AG10803 (cell line): ENCODE data around the gene SCN5A.

Experiments used
- DNase-seq: peaks from one replicate; pipeline ENCODE4 v3.0.0; 2010; ENCODE audit warnings: low read depth
- H3K4me3 ChIP-seq: 2 replicates; pipeline ENCODE4 v1.5.1; 2011; ENCODE audit warnings: mild to moderate bottlenecking, low read length, control low read depth
- TF ChIP-seq, protein P1 (sequence below): conservative IDR thresholded peaks from 2 replicates; pipeline ENCODE4 v1.5.1; 2011; ENCODE audit warnings: mild to moderate bottlenecking, low read length, control low read depth, inconsistent platforms

The SCN5A gene

DNA sequence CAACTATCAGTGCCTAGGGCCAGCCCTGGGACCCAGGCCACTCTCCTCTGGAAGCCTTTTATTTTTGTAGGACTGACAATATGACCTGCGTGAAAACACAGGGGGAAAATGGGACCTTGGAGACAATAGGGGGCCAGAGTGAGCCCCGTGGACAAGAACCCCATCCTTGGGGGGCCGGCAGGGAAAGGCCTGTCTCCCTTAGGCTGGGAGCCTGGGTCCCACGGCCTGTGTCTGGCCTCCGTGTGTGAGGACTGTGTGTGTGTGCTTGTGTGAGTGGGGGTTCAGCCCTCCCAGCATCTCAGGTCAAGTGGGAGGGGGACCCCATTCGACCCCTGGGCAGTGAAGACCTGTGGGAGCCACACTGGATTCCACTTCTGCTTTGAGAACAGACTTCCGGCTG lies 100.0 kb downstream of the SCN5A start:
- DNase-seq = no peak
- no peak overlapping the region for H3K4me3 ChIP-seq
- TF ChIP-seq, protein P1, sequence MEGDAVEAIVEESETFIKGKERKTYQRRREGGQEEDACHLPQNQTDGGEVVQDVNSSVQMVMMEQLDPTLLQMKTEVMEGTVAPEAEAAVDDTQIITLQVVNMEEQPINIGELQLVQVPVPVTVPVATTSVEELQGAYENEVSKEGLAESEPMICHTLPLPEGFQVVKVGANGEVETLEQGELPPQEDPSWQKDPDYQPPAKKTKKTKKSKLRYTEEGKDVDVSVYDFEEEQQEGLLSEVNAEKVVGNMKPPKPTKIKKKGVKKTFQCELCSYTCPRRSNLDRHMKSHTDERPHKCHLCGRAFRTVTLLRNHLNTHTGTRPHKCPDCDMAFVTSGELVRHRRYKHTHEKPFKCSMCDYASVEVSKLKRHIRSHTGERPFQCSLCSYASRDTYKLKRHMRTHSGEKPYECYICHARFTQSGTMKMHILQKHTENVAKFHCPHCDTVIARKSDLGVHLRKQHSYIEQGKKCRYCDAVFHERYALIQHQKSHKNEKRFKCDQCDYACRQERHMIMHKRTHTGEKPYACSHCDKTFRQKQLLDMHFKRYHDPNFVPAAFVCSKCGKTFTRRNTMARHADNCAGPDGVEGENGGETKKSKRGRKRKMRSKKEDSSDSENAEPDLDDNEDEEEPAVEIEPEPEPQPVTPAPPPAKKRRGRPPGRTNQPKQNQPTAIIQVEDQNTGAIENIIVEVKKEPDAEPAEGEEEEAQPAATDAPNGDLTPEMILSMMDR = no peak

DNA sequence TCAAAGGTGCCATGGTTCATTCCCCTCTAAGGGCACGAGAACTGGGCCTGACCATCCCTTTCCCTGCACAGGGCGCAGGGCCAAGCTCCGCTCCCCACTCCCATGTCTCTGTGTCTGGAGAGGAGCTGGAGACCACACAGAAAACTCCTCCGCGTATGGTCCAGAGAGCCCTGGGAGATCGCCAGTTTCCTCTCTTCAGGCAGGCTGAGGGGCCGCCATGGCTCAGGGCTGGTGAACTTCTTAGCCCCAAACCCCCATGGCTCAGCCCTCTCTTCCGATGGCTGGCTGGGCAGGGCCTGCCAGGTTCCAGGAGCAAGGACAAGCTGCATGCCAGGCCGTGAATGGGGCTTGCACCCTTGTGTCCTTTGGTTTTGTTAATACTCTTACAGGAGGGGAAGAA lies 100.4 kb downstream of the SCN5A start:
- DNase-seq = no peak
- H3K4me3 ChIP-seq = no peak overlapping the region
- TF ChIP-seq, protein P1 = no peak

DNA sequence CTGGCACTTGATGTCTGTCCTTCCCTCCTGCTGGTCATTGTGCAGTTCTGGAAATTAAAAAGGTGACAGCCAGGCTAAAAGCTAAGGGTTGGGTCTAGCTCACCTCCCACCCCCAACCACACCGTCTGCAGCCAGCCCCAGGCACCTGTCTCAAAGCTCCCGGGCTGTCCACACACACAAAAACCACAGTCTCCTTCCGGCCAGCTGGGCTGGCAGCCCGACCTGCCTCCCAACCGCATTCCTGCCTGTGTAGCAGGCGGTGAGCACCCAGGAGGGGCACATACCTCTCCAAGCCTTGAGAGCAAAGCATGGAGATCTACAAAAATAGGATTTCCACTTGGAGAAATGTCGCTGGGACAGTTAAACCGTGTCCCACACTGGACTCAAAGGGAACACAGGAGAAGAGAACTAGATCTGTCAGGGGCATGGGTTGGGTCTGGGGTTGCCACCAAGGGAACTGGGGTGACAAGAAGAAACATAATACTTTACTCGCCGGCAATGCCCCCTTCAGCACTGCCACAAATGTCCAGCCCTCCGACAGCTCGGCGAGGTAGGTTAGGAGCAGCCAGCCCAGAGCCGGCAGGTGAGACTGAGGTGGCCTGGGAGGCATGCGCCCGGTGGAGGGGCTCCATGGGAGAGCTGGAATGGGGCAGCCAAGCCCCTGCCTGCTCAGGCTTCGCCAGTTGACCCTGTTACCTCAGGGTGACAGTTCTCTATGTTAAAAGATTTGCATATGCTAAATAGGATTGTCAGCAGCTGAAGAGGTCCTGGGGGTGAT lies 101.1 kb downstream of the SCN5A start:
- TF ChIP-seq, protein P1 = no peak
- no peak for DNase-seq

DNA sequence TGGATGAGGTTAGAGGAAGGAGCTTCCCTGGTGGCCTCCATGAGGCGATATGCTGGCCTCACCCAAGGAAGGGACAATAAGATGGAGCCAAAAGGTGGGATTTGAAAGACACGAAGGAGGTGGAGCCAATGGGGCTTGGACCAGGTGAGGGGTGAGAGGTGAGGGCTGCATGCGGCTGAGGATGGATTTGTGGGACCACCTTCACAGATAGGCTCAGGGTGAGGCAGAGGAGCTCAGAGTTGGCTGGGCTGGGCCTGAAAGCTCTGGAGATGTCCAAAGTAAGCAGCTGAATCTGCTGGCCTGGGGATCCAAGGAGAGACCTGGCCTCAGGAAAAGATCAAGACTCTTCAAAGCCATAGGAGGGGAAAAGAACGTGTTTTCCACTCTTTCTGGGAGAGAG lies 103.5 kb downstream of the SCN5A start:
- no peak overlapping the region for H3K4me3 ChIP-seq
- no peak for DNase-seq
- TF ChIP-seq, protein P1 = no peak

More for the DNA sequence above, 101.1 kb downstream of the SCN5A start:
- no peak overlapping the region for H3K4me3 ChIP-seq

DNA sequence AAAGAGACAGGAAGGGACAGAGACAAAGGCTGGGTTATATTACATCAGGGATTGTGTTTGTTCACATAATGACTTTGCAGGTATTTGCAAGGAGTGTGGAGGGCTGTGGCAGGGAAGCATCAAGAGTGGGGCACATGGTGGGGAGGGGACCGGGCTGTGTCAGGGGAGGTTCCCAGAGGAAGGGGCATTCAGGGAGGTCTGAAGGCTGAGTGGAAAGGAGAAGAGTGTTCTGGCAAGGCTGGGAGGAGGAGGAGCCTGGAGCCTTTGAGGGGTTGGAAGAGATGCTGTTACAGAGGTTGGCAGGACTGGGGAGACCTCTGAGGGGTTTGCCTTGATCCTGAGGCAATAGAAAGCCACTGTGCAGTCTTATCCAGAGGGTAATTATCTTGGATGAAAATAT lies 103.9 kb downstream of the SCN5A start:
- H3K4me3 ChIP-seq = no peak overlapping the region
- no peak for DNase-seq
- TF ChIP-seq, protein P1 = no peak

DNA sequence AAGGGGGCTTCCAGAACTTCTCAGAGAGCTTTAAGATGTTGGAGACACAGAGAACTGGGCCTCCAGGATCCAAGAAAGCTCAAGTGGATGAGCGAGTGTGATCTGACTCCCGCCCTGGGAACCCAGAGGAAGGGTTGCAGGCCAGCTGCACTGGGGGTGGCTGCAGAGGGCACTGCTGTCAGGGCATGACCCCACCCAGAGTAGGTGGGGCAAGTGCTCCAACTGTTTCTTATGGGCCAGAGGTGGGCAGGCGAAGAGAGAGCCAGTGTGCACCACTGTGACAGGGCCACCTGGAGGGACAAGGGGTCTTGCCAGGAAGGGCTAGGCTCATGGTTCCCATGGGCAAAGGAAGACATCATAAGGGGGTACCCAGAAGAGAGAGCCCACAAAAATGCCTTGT lies 104.6 kb downstream of the SCN5A start:
- DNase-seq = no peak
- TF ChIP-seq, protein P1 = no peak
- no peak overlapping the region for H3K4me3 ChIP-seq

DNA sequence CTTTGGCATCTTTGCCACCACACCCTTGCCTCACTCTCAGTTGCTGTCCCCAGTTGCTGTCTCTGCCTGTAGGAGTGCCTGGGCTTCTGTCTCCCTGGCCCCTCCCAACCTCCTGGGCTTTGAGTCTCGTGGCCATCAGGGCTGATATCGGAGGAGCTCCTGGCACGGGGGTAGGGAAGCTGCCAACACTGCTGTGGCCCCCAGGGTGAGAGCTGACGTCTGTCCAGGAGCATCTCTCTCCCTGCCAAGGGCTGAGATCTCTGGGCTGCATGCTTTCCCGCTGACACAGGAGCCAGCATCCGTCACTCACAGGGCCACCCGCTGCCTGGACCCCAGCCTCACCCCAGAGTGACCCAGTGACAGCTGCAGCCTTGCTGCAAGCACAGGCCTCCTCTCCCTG lies 105.9 kb downstream of the SCN5A start:
- H3K4me3 ChIP-seq = no peak overlapping the region
- no peak for DNase-seq
- TF ChIP-seq, protein P1 = no peak
